Muscle layer of duodenum (tissue), 2 donors: ENCODE data around the gene TUBB4B.

Experiments
- H3K27ac ChIP-seq: one replicate; pipeline ENCODE4 v1.7.0; 2013; ENCODE audit warnings: mild to moderate bottlenecking, low read length
- H3K27me3 ChIP-seq: one replicate; pipeline ENCODE4 v1.7.0; 2013; ENCODE audit warnings: low read depth, mild to moderate bottlenecking, control low read depth, low read length
- H3K36me3 ChIP-seq, 2 donors: one replicate each; pipeline ENCODE4 v1.7.0; 2013; ENCODE audit warnings: low read length in 2 of 2, control low read depth in 1 of 2, mild to moderate bottlenecking in 1 of 2; ENCODE audit not compliant: insufficient read depth in 2 of 2, control insufficient read depth in 1 of 2
- H3K4me1 ChIP-seq, 2 donors: one replicate each; pipeline ENCODE4 v1.7.0; 2013; ENCODE audit warnings: low read length in 2 of 2, mild to moderate bottlenecking in 2 of 2, control low read depth in 1 of 2, moderate library complexity in 1 of 2; ENCODE audit not compliant: insufficient read depth in 2 of 2, control insufficient read depth in 1 of 2
- H3K4me3 ChIP-seq, 2 donors: one replicate each; pipeline ENCODE4 v1.7.0; 2013; ENCODE audit warnings: low read length in 2 of 2, low read depth in 1 of 2, mild to moderate bottlenecking in 1 of 2
- H3K9me3 ChIP-seq, 2 donors: one replicate each; pipeline ENCODE4 v1.7.0; 2013; ENCODE audit warnings: low read length in 2 of 2, control low read depth in 1 of 2, mild to moderate bottlenecking in 1 of 2; ENCODE audit not compliant: control insufficient read depth in 1 of 2
- donor health status: healthy.

TUBB4B gene

DNA sequence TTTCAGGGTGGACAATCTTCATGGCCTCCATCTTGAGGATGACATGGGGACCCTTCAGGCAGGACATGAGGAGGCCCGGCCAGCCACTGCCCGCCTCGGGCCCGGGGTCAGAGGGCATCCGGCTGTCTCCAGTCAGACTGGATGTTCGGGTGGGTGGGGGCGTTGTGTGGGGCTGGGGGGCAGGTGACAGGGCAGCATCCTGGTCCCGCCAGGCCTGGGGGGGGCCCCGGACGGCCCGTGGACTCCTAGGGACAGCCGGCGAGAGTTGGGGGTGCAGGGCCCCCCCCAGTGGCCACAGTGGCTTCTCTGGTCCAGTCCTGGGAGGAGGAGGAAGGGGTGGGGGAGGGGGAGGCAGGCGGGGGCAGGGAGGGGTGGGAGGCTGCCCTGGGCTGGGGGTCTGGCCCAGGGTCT is 20.0 kb upstream of the TUBB4B start:
- Histone ChIP-seq H3K27ac (no peak overlapping the region), H3K36me3 (no peaks in the 10 kb centered on the region), H3K4me3 (no peak overlapping the region)

DNA sequence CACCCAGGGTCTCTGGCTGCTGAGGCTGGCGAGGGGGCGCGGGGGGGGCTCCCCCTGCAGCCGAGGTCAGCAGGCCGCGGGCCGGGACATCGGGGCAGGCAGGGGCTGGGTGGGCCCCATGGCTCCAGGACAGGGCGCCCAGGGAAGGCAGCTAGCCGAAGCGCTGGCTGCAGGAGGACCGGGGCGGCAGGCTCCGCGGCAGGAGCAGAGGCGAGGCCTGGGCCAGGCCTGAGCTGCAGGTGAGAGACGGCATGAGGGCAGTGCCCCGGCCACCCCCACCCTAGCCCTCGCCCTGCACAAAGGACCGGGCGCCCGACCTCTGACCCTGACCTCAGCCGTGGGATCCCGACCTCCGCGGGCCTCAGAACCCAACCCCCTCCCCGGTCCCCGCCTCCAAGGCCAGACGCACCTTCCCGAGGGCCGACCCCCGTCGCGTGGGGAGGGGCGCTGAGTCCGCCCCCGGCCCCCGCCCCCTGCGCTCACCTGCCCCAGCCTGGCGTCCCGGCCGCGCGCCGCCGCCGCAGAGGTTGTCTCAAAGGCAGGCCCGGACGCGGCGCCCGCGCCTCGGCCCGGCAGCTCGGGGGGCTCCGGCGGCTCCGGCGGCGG is 19.5 kb upstream of the TUBB4B start:
- no peak overlapping the region for H3K27ac ChIP-seq
- H3K4me1 ChIP-seq = peaks cover 0 to 19% of the 10 kb centered on the region in 2 donors
- H3K36me3 ChIP-seq = no peaks in the 10 kb centered on the region
- H3K9me3 ChIP-seq = no peaks in the 10 kb centered on the region
- H3K4me3 ChIP-seq = peak overlapping the region in 1 of 2 donors; percentile 44
- H3K27me3 ChIP-seq = no peaks in the 10 kb centered on the region

More for the DNA sequence above, 20.0 kb upstream of the TUBB4B start:
- peaks cover 0 to 19% of the 10 kb centered on the region in 2 donors for H3K4me1 ChIP-seq
- H3K9me3 ChIP-seq = no peaks in the 10 kb centered on the region
- no peaks in the 10 kb centered on the region for H3K27me3 ChIP-seq

DNA sequence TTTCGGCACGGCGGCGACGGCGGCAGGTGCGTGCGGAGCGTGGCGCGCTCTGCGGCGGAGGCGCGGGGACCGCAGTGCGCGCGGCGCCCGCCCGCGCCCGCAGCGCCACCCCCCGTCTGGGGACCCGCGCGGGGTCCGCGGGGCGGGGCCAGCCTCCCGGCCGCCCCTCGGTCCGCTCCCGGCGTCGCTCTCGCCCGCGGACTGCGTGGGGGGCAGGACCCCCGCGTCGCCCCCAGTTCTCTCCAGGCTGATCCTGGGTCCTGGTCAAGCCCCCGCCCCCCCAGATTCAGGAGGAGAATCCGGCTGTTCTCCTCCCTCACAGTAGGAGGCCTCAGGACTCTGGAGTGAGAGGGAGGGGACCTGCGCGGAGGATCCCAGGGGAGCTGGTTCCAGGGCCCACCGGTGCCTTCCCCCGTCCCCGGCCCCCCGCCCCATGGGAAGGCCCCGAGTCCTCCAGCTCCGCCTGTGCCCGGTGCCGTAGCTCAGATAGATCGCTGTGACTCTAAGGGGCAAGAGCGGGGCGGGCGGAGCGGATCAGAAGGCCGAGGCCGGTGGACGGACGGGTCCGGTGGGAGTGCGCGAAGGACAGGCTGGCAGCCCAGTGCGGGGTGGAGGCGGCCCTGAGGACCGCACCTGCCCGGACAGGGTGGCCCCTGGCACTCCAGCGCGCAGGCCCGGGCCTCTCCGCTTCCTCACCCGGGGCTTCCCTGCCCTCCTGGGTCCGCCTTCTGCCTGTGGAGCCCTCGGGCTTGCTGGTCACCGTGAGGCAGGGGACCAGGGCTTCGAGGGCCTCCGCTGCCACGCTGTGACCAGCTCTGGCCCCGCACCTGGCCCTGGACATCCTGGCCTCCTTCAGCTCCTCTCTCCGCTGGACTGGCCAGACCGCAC is 18.7 kb upstream of the TUBB4B start, which contains the start of gene RNF208:
TSS of gene RNF208 (minus strand) at position 51 of the 888 bp plus-strand sequence. CDS start 1,028 bp downstream, outside the sequence.
- Histone ChIP-seq H3K27ac (peak within 1 kb of the TSS; percentile 45), H3K27me3 (no peaks in the 10 kb centered on the region), H3K4me3 (peak within 1 kb of the TSS; percentile 67 to 86), H3K4me1 (peaks cover 0 to 19% of the 10 kb centered on the region in 2 donors), H3K36me3 (no peaks in the 10 kb centered on the region), H3K9me3 (no peaks in the 10 kb centered on the region)

DNA sequence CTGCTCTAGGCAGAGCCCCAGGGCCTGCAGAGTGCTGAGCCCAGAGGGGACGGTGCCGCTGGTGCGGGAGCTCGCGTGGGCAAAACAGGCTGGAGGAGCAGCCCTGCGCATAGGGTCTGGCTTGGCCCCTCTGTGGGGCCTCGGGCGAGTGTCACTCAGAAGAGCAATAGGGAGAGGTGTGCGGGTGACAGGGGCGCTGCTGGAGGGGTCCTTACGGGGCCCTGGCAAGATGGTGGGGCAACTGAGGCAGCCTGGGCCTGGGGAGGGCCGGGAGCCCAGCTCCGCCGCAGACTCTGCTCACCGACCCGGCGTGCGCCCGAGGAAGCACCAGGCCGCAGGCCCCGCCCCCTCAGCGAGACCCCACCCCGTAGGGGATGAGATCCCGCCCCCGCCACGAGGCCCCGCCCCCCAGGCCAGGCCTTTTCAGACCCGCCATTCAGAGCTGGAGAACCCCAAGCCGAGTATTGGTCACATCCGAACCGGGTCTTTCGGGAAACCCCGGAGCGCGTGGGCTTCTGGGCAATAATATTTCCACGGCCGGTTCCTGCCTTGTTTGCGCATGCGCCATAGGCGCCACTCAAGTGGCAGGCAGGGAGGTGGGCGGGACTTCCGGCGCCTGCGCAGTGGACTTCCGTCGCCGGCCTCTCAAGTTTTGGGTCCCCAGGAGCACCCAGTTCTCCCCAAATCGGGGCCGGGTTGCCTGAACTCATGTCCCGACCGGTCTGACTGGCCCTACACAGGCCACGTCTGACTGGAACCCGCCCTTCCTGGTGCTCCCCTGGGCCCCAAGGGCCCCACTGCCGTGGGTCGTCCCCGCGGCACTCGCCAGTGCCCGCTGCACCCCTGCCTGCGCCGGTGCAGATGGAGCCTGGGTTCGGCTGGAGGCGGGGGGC is 17.8 kb upstream of the TUBB4B start:
- H3K9me3 ChIP-seq = no peaks in the 10 kb centered on the region
- H3K36me3 ChIP-seq = no peaks in the 10 kb centered on the region
- H3K4me1 ChIP-seq = peaks cover 0 to 19% of the 10 kb centered on the region in 2 donors
- H3K27ac ChIP-seq = peak overlapping the region; percentile 60
- peak overlapping the region; percentile 67 to 86 for H3K4me3 ChIP-seq
- H3K27me3 ChIP-seq = no peaks in the 10 kb centered on the region

DNA sequence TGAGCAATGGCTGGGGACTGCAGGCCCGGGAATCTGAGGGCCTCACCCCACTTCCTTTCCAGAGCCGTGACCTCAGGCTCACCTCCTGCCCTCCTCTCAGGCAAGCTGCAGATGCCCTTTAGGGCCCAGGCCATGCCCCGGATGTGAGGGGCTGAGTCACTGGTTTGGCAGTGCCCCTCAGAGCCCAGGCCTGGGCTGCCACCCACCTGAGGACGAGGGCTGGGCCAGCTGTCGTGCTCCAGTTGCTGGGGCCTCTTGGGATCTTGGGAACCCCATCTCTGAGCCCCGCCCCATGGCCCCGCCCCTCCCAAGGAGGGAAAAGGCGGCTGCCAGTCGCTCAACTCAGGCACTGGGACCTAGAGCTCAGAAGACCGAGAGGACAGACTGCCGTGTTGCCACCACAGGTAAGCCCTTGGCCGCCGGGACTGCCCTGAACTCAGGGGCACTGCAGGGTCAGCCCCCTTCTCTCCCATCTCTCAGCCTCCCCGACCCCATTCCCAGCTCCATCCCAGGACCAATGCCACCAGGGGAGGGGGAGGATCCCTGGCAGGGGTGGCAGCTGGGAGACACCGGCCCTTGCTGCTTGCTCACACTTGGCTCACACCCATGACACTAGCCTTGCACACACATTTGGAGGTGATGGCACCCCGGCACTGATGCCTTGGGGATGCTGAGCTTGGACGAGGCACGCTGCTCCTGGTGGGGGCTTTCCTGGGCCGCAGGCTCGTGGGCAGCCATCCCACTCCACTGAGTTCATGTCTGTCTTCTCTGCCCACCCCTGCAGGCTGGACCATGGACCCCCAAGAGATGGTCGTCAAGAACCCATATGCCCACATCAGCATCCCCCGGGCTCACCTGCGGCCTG is 16.0 kb upstream of the TUBB4B start, which contains the start of gene CYSRT1:
TSS of gene CYSRT1 (plus strand) at position 345 of the 865 bp plus-strand sequence. CDS start at position 793, 448 bp downstream.
- H3K27ac ChIP-seq = peak within 1 kb of the TSS; percentile 60
- H3K36me3 ChIP-seq = no peaks in the 10 kb centered on the region
- H3K4me3 ChIP-seq = peak within 1 kb of the TSS; percentile 67 to 86
- peaks cover 9% of the 10 kb centered on the region for H3K27me3 ChIP-seq
- peaks cover 0 to 19% of the 10 kb centered on the region in 2 donors for H3K4me1 ChIP-seq
- H3K9me3 ChIP-seq = no peaks in the 10 kb centered on the region

DNA sequence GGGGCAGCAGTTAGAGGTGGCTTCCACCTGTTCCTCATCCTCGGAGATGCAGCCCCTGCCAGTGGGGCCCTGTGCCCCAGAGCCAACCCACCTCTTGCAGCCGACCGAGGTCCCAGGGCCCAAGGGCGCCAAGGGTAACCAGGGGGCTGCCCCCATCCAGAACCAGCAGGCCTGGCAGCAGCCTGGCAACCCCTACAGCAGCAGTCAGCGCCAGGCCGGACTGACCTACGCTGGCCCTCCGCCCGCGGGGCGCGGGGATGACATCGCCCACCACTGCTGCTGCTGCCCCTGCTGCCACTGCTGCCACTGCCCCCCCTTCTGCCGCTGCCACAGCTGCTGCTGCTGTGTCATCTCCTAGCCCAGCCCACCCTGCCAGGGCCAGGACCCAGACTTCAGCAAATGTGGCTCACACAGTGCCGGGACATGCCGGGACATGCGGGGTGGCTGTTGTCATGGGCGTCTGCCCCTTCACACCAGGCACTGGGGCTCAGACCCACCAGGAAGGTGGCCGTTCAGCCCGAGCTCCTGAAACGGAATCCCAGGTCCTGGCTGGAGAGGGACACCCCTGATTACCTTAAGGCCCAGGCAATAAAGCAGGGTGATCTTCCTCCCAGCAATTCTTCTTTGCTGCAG is 15.3 kb upstream of the TUBB4B start:
- Histone ChIP-seq H3K27me3 (peaks cover 9% of the 10 kb centered on the region), H3K4me1 (peaks cover 0 to 19% of the 10 kb centered on the region in 2 donors), H3K27ac (no peak overlapping the region), H3K36me3 (no peaks in the 10 kb centered on the region), H3K9me3 (no peaks in the 10 kb centered on the region), H3K4me3 (no peak overlapping the region)

DNA sequence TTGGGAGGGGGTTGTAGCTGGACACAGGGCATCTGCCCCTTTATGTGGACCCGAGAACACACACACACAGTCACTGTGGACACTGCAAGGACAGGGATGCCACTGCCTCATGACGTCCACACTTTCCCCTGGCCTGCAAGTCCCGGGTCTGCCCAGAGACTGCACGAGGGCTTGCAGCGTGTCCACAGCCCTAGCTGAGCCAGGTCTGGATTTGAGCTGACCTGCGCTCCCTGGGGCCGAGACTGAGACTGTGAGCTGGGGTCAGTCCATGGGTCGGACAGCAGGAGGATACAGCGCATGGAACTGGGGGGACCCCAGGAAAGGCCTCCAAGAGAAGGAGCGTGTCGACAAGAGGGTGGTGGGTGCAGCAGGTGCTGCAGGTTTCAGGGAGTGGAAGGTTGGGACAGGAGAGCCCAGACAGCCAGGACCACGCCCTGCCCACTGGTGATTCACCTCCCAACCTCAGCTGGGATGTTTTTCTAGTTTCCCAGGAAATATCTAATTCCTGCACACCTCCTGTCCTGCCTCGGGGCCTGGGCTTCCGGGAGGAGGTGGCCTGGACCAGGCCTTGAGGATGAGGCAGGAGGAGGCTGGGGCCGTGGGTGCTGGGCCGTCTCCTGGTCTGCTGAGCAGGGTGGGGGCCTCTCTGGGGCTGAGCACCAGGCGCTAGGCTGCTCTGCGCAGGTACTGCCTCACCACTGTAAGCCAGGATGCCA is 14.6 kb upstream of the TUBB4B start:
- Histone ChIP-seq H3K36me3 (no peaks in the 10 kb centered on the region), H3K27ac (no peak overlapping the region), H3K4me1 (peaks cover 0 to 17% of the 10 kb centered on the region in 2 donors), H3K9me3 (no peaks in the 10 kb centered on the region), H3K4me3 (no peak overlapping the region), H3K27me3 (peaks cover 11% of the 10 kb centered on the region)

DNA sequence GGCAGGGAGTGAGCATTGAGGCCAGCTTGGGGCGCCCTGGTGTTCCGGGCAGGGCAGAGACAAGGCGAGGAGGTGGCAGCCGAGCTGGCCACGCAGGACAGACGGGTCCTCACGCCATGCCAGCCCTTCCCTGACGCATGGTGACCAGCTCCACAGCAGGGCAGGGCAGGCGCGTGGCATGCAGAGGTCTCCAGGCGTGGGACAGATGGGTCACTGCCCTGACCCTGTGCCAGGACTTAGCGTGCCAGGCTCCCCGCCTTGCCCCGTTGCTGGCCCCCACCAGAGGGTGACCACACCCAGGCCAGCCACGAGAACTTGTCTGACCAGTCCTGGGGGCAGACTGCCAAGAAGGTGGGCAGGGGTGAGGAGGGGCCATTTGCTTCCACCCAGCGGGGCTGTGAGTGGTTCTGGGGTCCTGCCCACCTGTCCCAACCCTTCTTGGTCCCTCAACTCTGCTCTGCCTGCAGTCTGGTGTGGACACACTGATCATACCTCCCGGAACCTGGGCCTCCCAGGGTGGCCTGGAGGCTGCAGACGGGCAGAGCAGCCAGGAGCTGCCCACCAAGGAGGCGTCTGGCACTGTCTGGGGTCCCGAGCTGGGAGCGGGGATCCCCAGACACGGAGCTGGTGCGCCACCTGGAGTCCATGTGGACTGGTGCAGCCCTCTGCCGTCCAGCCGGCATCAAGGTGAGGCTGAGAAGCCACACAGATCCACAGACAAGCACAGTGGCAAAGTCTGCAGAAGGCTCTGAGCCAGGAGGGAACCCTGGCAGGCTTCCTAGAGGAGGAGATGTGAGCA is 13.8 kb upstream of the TUBB4B start, which contains the start of gene RNF224:
TSS of gene RNF224 (plus strand) at position 449 of the 799 bp plus-strand sequence. CDS start 834 bp downstream, outside the sequence.
- peaks cover 0 to 14% of the 10 kb centered on the region in 2 donors for H3K4me1 ChIP-seq
- H3K9me3 ChIP-seq = no peaks in the 10 kb centered on the region
- no peaks in the 10 kb centered on the region for H3K36me3 ChIP-seq
- H3K4me3 ChIP-seq = no peak within 1 kb of the TSS
- H3K27ac ChIP-seq = no peak within 1 kb of the TSS
- H3K27me3 ChIP-seq = peaks cover 11% of the 10 kb centered on the region
